ENCODE measurements around the gene NXT1. TPM values are rescaled to one million over a fixed set of nuclear protein-coding genes. Genes with fewer than 3 reads are reported as not detected.

The NXT1 gene
- total and polyA plus RNA-seq, 2 donors (not counting 1 experiment from before 2014, with no cell fraction given): 14.1 to 17.2 TPM

GRCh38 chr20:23316626-23317025, 34.0 kb upstream of the NXT1 start:
- Histone ChIP-seq H3K36me3 (ENCODE audit: control insufficient read depth, insufficient read depth, low read length) (no peaks in the 10 kb centered on the region), H3K4me3 (replicated peaks in 1 of 4; ENCODE audit: control extremely low read depth in 1 of 4, insufficient read depth in 1 of 4, low read depth in 3 of 4, low read length in 4 of 4) (no peak overlapping the region), H3K4me2 (ENCODE audit: extremely low read depth, insufficient read depth, low read length) (no peak overlapping the region), H4K20me1 (ENCODE audit: control insufficient read depth, extremely low read depth, insufficient read depth, low read length) (no peaks in the 10 kb centered on the region), H3K9me3 (ENCODE audit: control insufficient read depth, insufficient read depth, low read depth, low read length) (no peaks in the 10 kb centered on the region), H3K79me2 (ENCODE audit: control insufficient read depth, insufficient read depth, low read length) (no peaks in the 10 kb centered on the region), H3K27ac (ENCODE audit: insufficient read depth, low read length) (no peak overlapping the region), H3K9ac (ENCODE audit: insufficient read depth, low read length) (no peak overlapping the region), H2AFZ (ENCODE audit: low read length) (no peak overlapping the region), H3K4me1 (ENCODE audit: control insufficient read depth, extremely low read depth, insufficient read depth, low read length) (no peaks in the 10 kb centered on the region), H3K27me3 (ENCODE audit: control insufficient read depth, insufficient read depth, low read length) (peaks cover 2% of the 10 kb centered on the region)
- no peak for DNase-seq (ENCODE audit: low read depth in 2 of 2)
- TF ChIP-seq CTCF (conservative IDR thresholded peaks at IDR 0.05 in 1 of 2, IDR thresholded peaks at IDR 0.05 in 1 of 2; ENCODE audit: low read depth in 1 of 2, low read length in 2 of 2) (no peak), EZH2 (IDR thresholded peaks at IDR 0.05; ENCODE audit: low read length, missing control alignments) (no peak)

- TF ChIP-seq CTCF (conservative IDR thresholded peaks at IDR 0.05 in 1 of 2, IDR thresholded peaks at IDR 0.05 in 1 of 2; ENCODE audit: low read depth in 1 of 2, low read length in 2 of 2): no peak
- no peak overlapping the region for H3K4me3 ChIP-seq (replicated peaks in 1 of 4; ENCODE audit: control extremely low read depth in 1 of 4, insufficient read depth in 1 of 4, low read depth in 3 of 4, low read length in 4 of 4)
- no peak overlapping the region for H3K9ac ChIP-seq (ENCODE audit: insufficient read depth, low read length)
- DNase-seq (ENCODE audit: low read depth in 2 of 2): no peak
- no peak overlapping the region for H2AFZ ChIP-seq (ENCODE audit: low read length)
- H3K36me3 ChIP-seq (ENCODE audit: control insufficient read depth, insufficient read depth, low read length): no peaks in the 10 kb centered on the region
- no peak overlapping the region for H3K27ac ChIP-seq (ENCODE audit: insufficient read depth, low read length)
- peaks cover 2% of the 10 kb centered on the region for H3K27me3 ChIP-seq (ENCODE audit: control insufficient read depth, insufficient read depth, low read length)
- no peaks in the 10 kb centered on the region for H4K20me1 ChIP-seq (ENCODE audit: control insufficient read depth, extremely low read depth, insufficient read depth, low read length)
- H3K4me2 ChIP-seq (ENCODE audit: extremely low read depth, insufficient read depth, low read length): no peak overlapping the region
- no peaks in the 10 kb centered on the region for H3K9me3 ChIP-seq (ENCODE audit: control insufficient read depth, insufficient read depth, low read depth, low read length)
- no peaks in the 10 kb centered on the region for H3K4me1 ChIP-seq (ENCODE audit: control insufficient read depth, extremely low read depth, insufficient read depth, low read length)
- no peaks in the 10 kb centered on the region for H3K79me2 ChIP-seq (ENCODE audit: control insufficient read depth, insufficient read depth, low read length)
Measured at GRCh38 chr20:23317081-23317480, 33.5 kb upstream of the NXT1 start.

- Histone ChIP-seq H3K27ac (ENCODE audit: insufficient read depth, low read length) (no peak overlapping the region), H3K27me3 (ENCODE audit: control insufficient read depth, insufficient read depth, low read length) (peaks cover 2% of the 10 kb centered on the region), H3K4me3 (replicated peaks in 1 of 4; ENCODE audit: control extremely low read depth in 1 of 4, insufficient read depth in 1 of 4, low read depth in 3 of 4, low read length in 4 of 4) (no peak overlapping the region), H2AFZ (ENCODE audit: low read length) (no peak overlapping the region), H3K4me2 (ENCODE audit: extremely low read depth, insufficient read depth, low read length) (no peak overlapping the region), H3K79me2 (ENCODE audit: control insufficient read depth, insufficient read depth, low read length) (no peaks in the 10 kb centered on the region), H3K4me1 (ENCODE audit: control insufficient read depth, extremely low read depth, insufficient read depth, low read length) (no peaks in the 10 kb centered on the region), H4K20me1 (ENCODE audit: control insufficient read depth, extremely low read depth, insufficient read depth, low read length) (no peaks in the 10 kb centered on the region), H3K36me3 (ENCODE audit: control insufficient read depth, insufficient read depth, low read length) (no peaks in the 10 kb centered on the region), H3K9ac (ENCODE audit: insufficient read depth, low read length) (no peak overlapping the region), H3K9me3 (ENCODE audit: control insufficient read depth, insufficient read depth, low read depth, low read length) (no peaks in the 10 kb centered on the region)
- DNase-seq (ENCODE audit: low read depth in 2 of 2): no peak
- TF ChIP-seq CTCF (conservative IDR thresholded peaks at IDR 0.05 in 1 of 2, IDR thresholded peaks at IDR 0.05 in 1 of 2; ENCODE audit: low read depth in 1 of 2, low read length in 2 of 2) (no peak), EZH2 (IDR thresholded peaks at IDR 0.05; ENCODE audit: low read length, missing control alignments) (no peak)
Measured at GRCh38 chr20:23318347-23318746, 32.2 kb upstream of the NXT1 start.
